SK-N-SH treated with all-trans-retinoic acid at 6 μM for 48 hours (cell line): ENCODE data around the gene TSPAN1.

Source experiments
- ATAC-seq: fragments of 200-7000 bp; cut with Tn5 transposase; 3 replicates; pipeline ENCODE4 v1.9.1; 2020; ENCODE audit warnings: mild to moderate bottlenecking, moderate library complexity
- ARNTL ChIP-seq: fragments of 450-650 bp; formaldehyde crosslinking; IDR thresholded peaks from 2 replicates; pipeline ENCODE4 v1.5.0; 2020; ENCODE audit warnings: low read depth, mild to moderate bottlenecking, moderate library complexity, borderline replicate concordance
- BACH2 ChIP-seq: fragments of 250-450 bp; sonication (Bioruptor Pico); IDR thresholded peaks from 2 replicates; pipeline ENCODE4 v1.9.0; 2021; ENCODE audit warnings: mild to moderate bottlenecking, borderline replicate concordance
- CREB5 ChIP-seq: fragments of 250-450 bp; sonication (Bioruptor Pico); IDR thresholded peaks from 2 replicates; pipeline ENCODE4 v1.5.1; 2020; ENCODE audit warnings: low read depth, mild to moderate bottlenecking, moderate library complexity
- CSDC2 ChIP-seq: fragments of 250-450 bp; sonication (Bioruptor Pico); IDR thresholded peaks from 2 replicates; pipeline ENCODE4 v1.5.0; 2020; ENCODE audit warnings: mild to moderate bottlenecking, moderate library complexity
- CSRNP3 ChIP-seq: fragments of 250-450 bp; sonication (Bioruptor Pico); IDR thresholded peaks from 2 replicates; pipeline ENCODE4 v1.5.1; 2021; ENCODE audit warnings: mild to moderate bottlenecking, moderate library complexity
- ESRRG ChIP-seq: fragments of 250-450 bp; sonication (Bioruptor Pico); IDR thresholded peaks from 2 replicates; pipeline ENCODE4 v1.6.1; 2021; ENCODE audit warnings: mild to moderate bottlenecking
- GLIS3 ChIP-seq: fragments of 250-450 bp; sonication (Bioruptor Pico); IDR thresholded peaks from 2 replicates; pipeline ENCODE4 v1.5.0; 2020; ENCODE audit warnings: mild to moderate bottlenecking, moderate library complexity
- ISL1 ChIP-seq: fragments of 250-450 bp; sonication (Bioruptor Pico); IDR thresholded peaks from 2 replicates; pipeline ENCODE4 v2.1.2; 2022; ENCODE audit warnings: mild to moderate bottlenecking, moderate library complexity
- OSR1 ChIP-seq: fragments of 250-450 bp; sonication (Bioruptor Pico); IDR thresholded peaks from 2 replicates; pipeline ENCODE4 v1.8.0; 2022; ENCODE audit warnings: moderate library complexity, mild to moderate bottlenecking, inconsistent platforms
- PATZ1 ChIP-seq: fragments of 250-450 bp; sonication (Bioruptor Pico); IDR thresholded peaks from 2 replicates; pipeline ENCODE4 v1.8.0; 2020; ENCODE audit warnings: mild to moderate bottlenecking, moderate library complexity, borderline replicate concordance
- POU6F1 ChIP-seq: fragments of 250-450 bp; sonication (Bioruptor Pico); IDR thresholded peaks from 2 replicates; pipeline ENCODE4 v1.8.0; 2021; ENCODE audit warnings: low read depth, mild to moderate bottlenecking, moderate library complexity, borderline replicate concordance
- PPARA ChIP-seq: fragments of 250-450 bp; sonication (Bioruptor Pico); IDR thresholded peaks from 2 replicates; pipeline ENCODE4 v1.5.0; 2020; ENCODE audit warnings: mild to moderate bottlenecking, borderline replicate concordance
- RARB ChIP-seq: fragments of 250-450 bp; sonication (Bioruptor Pico); IDR thresholded peaks from 2 replicates; pipeline ENCODE4 v1.8.0; 2021; ENCODE audit warnings: mild to moderate bottlenecking, moderate library complexity
- SNAI2 ChIP-seq: fragments of 250-450 bp; sonication (Bioruptor Pico); IDR thresholded peaks from 2 replicates; pipeline ENCODE4 v1.5.0; 2020; ENCODE audit warnings: mild to moderate bottlenecking, moderate library complexity
- TCF4 ChIP-seq: fragments of 250-450 bp; sonication (Bioruptor Pico); IDR thresholded peaks from 2 replicates; pipeline ENCODE4 v1.8.0; 2021; ENCODE audit warnings: mild to moderate bottlenecking, moderate library complexity, borderline replicate concordance
- TOX ChIP-seq: fragments of 250-450 bp; sonication (Bioruptor Pico); IDR thresholded peaks from 2 replicates; pipeline ENCODE4 v1.8.0; 2021; ENCODE audit warnings: mild to moderate bottlenecking, moderate library complexity, borderline replicate concordance
- TSHZ2 ChIP-seq: fragments of 250-450 bp; sonication (Bioruptor Pico); IDR thresholded peaks from 2 replicates; pipeline ENCODE4 v1.5.0; 2020; ENCODE audit warnings: mild to moderate bottlenecking, moderate library complexity
- ZC3H10 ChIP-seq: fragments of 250-450 bp; sonication (Bioruptor Pico); IDR thresholded peaks from 2 replicates; pipeline ENCODE4 v1.5.1; 2021; ENCODE audit warnings: mild to moderate bottlenecking, moderate library complexity
- ZFP3 ChIP-seq: fragments of 250-450 bp; sonication (Bioruptor Pico); IDR thresholded peaks from 2 replicates; pipeline ENCODE4 v1.5.0; 2020; ENCODE audit warnings: mild to moderate bottlenecking, moderate library complexity
- ZFP30 ChIP-seq: fragments of 450-650 bp; formaldehyde crosslinking; IDR thresholded peaks from 2 replicates; pipeline ENCODE4 v1.5.0; 2022; ENCODE audit warnings: mild to moderate bottlenecking, moderate library complexity
- ZNF70 ChIP-seq: fragments of 450-650 bp; formaldehyde crosslinking; IDR thresholded peaks from 2 replicates; pipeline ENCODE4 v1.5.0; 2020; ENCODE audit warnings: mild to moderate bottlenecking, moderate library complexity
- ZNF8 ChIP-seq: fragments of 450-650 bp; formaldehyde crosslinking; IDR thresholded peaks from 2 replicates; pipeline ENCODE4 v1.5.0; 2020; ENCODE audit warnings: mild to moderate bottlenecking, moderate library complexity

The TSPAN1 gene

GRCh38 chr1:46206399-46206798, 31.5 kb downstream of the TSPAN1 start:
- ATAC-seq, result no peak

GRCh38 chr1:46210561-46210960, 35.7 kb downstream of the TSPAN1 start:
- TF ChIP-seq TOX (no peak), GLIS3 (CRISPR knock-in tag) (no peak), ZFP30 (CRISPR knock-in tag) (no peak), RARB (CRISPR knock-in tag) (no peak), PPARA (no peak), SNAI2 (CRISPR knock-in tag) (no peak), CREB5 (no peak), ZC3H10 (CRISPR knock-in tag) (no peak), CSRNP3 (CRISPR knock-in tag) (no peak), POU6F1 (CRISPR knock-in tag) (no peak), ISL1 (CRISPR knock-in tag) (no peak), ZNF8 (no peak), BACH2 (no peak), TCF4 (CRISPR knock-in tag) (no peak), ESRRG (CRISPR knock-in tag) (no peak), ZFP3 (no peak), OSR1 (CRISPR knock-in tag) (no peak), ARNTL (CRISPR knock-in tag) (no peak), TSHZ2 (CRISPR knock-in tag) (no peak)
- ATAC-seq, result no peak

More at GRCh38 chr1:46206399-46206798, 31.5 kb downstream of the TSPAN1 start:
- no peak for TF ChIP-seq PATZ1
- no peak for TF ChIP-seq CSRNP3 (CRISPR knock-in tag)
- no peak for TF ChIP-seq ZFP3
- no peak for TF ChIP-seq ZFP30 (CRISPR knock-in tag)
- TF ChIP-seq ARNTL (CRISPR knock-in tag), result no peak
- no peak for TF ChIP-seq ZNF70 (CRISPR knock-in tag)
- no peak for TF ChIP-seq ZNF8
- TF ChIP-seq CSDC2, result no peak
- no peak for TF ChIP-seq TOX
- no peak for TF ChIP-seq ISL1 (CRISPR knock-in tag)
- TF ChIP-seq, all 23 proteins: peak for 0
